ENCODE data around the gene ADAMTSL4.
"Not testable (repeated sequence)": the region's sequence is repeated elsewhere in the genome, so short reads cannot be mapped to it uniquely, and the experiment has no call there.

The ADAMTSL4 gene

DNA sequence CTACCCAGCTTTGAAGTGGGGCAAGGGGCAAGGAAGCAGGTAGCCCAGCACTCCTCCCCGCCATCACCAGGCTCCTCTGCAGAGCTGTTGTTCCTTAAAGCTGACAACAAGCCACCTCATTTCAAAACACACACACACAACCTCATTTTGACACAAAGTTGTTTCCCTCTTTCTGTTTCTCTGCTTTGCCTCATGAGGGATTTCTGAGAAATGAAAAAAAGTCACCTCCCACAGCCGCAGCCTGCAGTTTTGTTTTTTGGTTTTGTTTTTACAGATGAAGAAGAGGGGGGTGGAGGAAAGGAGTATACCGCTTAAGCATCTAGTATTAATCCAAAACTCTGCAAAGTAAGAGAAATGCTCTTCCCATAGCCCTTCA, 18.1 kb downstream of the ADAMTSL4 start:
- DNase-seq (ENCODE audit: low read depth): no peak

DNA sequence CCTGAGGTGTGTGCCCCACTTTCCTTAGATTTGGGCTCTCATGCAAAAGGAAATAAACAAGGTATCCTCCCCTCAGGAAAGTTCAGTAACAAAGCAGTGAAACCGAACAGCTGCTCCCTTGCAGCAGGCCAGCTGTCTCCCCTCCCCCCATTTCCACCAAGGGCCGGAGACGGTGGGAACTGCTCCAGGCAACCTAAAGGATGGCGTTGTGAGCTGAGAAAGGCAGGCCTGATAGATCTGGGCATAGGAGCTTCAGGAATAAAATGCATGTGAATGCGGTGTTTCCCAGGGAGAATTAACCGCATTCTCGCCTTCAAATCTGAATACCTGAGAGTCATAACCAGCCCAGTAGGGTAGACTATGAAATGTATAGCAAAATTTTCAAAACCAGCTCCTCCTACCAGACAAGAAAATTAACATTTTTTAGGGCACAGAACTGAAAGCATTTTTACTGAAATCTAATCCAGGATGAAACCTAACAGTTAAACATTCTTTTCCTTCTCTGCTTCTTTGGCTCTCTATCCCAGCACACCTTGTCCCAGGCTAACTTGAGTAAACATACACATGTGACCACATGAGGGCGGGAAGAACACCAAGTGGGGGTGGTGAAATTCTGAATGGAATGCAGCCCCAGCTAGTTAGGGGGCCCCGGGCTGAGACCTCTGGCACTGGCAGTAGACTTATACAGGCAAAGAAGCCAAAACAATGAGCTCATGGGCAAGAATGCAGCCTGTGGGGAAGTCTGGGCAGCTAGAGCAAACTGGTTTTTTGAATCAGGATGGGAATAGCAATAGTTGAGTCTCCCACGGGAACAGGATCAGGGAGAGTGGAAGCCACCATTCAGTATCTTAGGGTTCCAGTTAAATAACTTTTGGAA, 18.7 kb downstream of the ADAMTSL4 start:
- DNase-seq (ENCODE audit: low read depth): no peak

DNA sequence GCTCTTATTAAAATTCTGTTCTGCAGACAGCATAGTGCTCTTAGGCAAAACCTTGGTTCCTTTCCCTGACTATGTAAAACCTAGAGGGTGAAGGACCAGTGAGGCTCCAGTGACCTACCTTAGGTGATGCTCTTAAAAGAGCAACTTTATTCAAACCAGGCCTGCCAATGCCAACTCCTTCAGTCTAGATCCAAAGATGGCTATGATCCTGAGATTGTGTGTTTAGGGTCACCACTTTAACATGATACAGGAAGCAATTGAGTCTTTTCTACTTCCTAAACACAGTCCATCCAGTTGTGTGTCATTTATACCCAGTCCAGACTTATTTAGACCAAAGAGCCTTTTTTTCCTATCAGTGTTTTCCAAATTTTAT, 19.4 kb downstream of the ADAMTSL4 start:
- DNase-seq (ENCODE audit: low read depth): no peak

DNA sequence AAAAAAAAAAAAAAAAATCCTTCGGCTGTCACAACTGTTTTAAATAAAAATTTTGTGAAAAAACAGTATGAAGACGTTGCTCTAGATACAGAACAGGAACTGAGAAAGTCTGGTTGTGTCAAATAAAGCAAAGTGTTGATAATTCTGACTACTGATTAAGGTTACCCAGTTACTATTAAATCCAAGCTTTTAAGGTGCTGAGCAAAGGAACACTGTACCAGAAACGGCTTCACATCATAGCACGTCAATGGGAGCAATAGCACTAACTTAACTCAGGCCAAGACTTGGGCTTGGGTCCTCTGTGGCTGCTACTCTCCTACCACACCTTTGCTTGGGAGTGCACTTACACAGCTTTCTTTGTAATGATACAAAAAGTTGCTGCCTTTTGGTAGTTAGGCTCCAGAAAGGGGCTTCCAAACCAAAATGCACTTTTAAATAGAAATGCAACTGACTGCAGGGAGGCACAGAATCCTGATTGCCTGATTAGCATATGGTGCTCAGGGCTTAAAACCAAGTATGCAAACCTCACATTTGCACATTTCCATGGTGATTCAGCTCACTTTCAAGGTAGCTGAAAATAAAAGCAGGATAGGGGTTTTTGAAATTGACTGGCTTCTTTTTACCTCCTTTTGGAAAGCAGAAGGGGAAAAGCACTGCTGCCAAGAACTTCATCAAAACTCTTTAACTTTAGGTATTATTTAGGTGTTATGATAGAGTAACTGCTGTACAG, 23.9 kb downstream of the ADAMTSL4 start:
- DNase-seq (ENCODE audit: low read depth): no peak

DNA sequence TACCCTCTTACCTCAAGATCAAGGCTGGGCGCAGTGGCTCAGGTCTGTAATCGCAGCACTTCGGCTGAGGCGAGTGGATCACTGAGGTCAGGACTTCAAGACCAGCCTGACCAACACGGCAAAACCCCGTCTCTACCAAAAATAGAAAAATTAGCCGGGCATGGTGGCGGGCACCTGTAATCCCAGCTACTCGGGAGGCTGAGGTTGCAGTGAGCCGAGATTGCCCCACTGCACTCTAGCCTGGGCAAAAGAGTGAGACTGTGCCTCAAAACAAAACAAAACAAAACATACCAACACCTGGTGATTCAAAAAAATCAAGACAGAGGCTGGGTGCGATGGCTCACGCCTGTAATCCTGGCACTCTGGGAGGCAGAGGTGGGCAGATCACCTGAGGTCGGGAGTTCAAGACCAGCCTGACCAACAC, 24.5 kb downstream of the ADAMTSL4 start:
- DNase-seq (ENCODE audit: low read depth): not testable (repeated sequence)

DNA sequence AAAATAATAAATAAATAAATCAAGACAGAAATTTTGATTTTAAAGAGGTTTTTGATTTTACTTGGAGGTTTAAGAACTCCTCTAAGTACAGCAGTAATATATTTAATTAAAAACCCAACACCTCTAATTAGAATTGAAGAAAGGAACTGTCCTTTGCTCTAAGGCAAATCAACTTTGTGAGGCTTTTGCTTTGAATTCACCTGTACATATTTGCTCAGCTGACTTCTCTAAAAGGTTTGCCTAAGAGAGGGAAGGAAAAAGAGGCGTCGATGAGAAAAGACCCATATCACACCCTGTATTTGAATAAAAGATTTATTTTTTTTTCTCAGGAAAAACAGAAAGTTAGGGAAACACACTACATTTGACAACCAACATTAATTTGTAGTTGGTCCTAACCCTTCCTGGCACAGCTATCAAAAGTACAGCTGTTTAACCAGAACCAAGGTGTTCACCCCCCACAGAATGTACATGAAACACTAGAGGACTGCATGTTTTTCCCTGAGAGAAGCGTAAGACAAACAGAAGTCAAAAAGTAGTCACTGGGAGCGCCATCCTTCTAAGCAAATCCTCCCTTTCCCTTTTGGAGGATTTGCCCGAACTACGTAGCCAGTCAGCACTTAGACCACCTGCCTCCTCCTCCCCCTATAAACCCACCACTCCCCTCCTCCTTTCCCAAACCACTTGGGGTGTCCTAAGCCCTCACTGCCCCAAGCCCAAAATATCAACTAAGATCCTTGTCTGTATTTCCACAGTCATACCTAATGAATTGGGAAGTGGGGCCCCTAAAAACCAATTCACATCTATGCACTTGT, 25.3 kb downstream of the ADAMTSL4 start:
- no peak for DNase-seq (ENCODE audit: low read depth)

DNA sequence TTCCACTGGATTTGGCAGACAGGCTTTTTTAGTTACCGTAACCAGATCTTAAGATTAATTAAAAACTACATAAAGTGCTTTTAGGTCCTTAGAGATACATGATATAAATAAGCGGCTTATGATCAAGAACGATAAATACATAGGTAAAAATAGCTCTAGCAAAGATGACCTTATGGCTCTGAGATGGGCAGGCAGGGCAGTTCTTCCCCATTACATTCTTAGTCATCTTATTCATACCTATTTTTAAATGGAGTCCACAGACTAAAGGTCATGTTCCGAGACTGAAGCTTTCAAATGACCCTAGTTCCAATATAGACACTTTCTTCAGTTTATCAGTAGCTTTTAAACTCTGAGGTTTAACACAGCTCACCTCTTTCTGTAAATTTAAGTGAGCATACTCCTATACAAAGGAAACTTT, 25.9 kb downstream of the ADAMTSL4 start:
- DNase-seq (ENCODE audit: low read depth): no peak

DNA sequence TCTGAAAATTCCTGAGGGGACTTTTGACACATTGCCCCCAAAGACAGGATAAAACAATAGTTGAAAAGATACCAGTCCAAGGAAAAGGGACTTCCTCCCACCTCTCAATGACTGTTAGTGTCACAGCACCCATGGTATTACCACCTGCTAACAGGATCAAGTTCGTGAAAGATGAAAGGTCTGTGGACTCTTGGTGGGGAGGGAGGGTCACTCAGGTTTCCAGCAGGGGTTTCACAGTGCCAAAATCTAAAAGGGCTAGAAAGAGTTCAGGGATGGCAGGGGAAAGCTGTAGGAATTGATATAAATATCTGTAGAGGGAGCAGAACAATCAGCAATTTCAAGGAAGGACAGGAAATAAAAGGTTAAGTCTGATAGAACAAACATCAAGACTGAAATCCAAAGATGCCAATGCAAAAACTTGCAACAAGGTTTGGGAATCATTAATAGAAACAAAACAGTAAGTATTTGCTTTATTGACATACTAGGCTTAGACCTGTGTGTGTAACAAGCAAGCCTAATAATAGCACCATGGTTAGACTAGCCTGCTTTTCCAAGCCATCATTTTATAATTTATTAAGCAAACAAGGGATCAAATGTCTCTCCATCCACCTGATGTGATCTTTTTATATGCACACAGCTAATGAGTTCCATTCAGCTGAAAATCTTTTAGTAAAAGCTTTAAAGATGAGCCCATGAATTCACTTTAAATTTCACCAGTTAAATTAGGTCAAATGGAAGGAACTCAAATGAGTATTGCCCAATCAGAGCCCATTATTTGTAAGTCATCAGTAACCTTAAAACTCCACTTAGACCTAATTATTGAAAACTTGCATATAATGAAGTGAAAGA, 26.5 kb downstream of the ADAMTSL4 start:
- no peak for DNase-seq (ENCODE audit: low read depth)

DNA sequence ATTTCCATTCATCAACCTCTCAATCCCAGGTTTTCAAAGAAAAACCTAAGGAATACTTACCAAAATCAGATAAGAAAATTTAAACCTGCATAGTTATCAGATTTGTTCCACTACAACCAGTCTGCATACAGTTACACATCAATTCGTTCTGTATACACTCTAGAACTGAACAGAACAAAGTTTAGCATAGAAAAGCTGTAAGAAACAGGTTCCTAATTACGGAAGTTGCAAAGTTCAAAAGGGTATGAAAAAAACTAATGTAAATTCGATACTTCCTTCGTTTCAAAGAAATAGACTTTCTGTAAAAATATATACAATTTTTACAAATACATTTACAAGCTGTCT, 27.1 kb downstream of the ADAMTSL4 start:
- no peak for DNase-seq (ENCODE audit: low read depth)

DNA sequence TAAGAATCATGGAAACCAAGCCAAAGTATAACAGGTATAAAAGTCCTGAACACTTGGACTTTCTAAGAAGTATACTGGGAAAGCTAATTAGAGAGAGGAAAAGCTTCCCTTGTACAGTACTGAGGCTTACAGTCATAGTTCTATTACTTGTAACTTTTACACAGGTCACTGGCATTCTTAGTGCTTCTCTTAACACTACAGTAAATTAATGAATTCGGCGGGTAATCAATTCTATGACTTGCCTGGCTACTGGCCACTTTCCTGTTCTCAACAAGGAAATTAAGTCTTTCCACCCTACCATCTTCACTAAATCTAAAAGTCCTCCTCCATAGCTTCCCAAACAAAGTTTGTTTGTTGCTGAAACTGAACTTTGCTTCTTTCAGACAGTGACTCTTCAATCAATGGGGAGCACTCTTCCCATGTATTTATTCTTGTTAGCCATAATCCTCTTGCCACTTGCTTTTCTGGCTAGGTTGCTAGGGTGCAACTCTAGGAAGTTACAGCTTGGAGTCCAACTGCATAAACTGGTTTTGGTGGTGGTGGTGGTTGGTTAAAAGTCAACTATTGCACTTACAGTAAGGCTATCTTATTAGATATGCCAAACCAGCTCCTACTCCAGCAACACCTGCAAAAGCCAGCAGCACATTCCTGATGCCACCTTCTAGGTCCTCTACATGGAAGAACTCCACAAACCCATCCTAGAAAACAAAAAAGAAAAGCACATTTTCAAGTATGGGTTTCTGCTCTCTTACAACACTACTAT, 27.8 kb downstream of the ADAMTSL4 start:
- DNase-seq (ENCODE audit: low read depth): no peak

DNA sequence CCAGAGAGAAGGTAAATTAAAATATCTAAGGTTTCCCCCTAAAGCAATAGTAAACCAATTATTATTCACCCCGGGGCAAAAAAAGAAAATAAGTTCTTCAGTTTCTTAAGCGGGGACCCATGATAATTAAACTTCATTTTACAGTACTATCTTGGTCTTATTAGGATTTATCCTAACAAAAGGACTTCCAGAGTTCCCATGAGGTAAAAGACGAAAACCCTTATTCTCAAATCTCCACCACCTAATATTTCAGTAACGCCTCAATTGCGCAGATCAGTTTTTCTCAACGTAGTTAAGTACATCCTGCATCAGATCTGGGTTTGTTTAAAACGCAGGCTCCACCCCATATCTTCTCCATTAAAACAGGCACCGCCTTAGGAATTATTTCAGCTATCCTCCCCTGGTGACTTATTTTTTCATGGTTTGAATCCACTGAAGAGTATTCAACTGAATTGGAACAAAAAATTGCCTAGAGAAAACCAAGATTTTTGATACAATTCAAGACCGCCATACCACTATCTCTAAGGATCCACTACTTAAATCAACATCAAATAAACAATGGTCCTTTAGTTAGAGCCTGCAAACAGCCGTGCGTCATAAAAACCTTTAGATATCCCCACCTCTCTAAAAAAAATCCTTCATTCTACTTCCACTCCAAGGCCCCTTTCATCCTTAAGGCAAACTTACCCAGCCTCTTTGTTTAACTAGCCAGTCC, 28.5 kb downstream of the ADAMTSL4 start:
- DNase-seq (ENCODE audit: low read depth): no peak

DNA sequence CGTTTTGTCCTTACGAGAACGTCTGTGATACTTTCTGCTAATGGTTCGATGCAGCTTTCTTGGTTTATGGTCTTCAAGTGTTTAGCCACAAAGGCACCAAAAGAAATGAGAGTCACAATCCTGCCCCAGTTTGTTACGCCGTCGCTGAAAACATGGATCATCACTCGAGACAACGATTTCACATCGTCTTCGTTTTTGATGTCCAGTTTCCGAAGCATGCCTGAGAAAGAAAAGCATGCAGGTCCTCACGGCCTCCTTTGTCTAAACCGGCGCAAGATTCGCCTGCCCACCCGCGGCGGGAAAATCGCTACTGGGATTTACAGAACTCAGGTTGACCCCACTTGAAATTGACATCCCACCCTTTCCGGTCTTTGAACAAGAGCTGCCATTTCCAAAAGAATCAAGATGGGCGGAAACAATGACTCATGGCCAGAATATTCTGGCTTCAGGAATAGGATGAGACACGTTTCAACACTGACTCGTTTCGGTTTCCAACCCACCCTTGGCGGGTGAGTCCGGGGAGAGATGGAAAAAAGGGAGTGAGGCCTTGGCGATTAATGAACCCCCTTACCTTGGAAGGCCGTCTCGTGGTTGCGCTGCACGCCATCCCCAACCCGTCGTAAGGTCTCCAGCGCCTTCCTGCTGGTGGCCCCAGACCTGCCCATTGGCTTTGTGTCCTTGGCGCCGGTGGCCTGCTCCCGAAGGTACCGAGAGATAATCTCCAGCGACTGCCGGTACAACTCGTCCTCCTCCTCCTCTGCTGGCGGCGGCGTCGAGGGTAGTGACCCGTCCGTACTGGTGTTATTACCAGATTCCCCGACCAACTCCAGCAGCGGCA, 29.3 kb downstream of the ADAMTSL4 start:
- DNase-seq (ENCODE audit: low read depth): no peak

DNA sequence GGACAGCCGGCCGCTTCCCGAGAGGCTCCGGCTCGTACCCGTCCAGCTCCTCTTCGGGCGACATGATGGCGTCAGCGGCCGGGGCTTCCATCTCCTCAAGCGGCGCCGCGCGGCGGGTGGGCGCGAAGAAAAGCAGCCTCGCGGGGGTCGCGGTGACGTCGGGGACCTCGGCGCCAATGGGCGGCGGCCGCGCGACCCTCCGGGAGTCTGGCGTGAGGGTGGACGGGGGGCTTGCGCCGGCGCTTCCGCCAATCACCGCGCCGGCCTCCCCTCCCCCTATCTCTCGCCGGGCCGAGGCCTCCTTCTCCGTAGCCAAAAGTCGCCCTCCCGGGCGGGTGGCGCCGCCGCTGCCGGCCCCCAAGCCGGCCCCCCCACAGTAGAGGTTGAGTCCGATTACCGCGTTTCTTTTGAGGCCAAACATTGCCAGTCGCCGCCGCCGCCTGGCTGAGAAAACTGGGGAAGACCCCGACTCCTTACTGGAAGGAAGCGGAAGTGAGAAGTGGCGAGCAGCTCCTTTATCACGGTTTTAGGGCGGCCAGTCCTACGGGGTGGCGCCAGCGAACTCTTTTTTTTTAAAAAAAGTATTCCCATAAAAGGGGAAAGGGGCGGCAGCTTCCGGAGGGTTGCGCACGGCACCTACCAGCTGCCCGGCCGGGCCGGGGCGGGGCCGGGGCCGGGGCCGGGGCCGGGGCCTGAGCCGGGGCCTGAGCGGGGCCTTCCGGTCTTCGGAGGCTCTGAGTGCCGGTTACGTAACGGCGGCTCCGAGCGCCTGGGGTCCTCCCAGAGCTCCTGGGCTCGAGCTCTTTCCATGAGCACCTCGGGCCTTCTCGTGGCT, 30.1 kb downstream of the ADAMTSL4 start, which contains the start of gene MCL1:
TSS of gene MCL1 (minus strand) at position 501 of the 835 bp plus-strand sequence. CDS start at position 421, 80 bp downstream.
- DNase-seq (ENCODE audit: low read depth): no peak

DNA sequence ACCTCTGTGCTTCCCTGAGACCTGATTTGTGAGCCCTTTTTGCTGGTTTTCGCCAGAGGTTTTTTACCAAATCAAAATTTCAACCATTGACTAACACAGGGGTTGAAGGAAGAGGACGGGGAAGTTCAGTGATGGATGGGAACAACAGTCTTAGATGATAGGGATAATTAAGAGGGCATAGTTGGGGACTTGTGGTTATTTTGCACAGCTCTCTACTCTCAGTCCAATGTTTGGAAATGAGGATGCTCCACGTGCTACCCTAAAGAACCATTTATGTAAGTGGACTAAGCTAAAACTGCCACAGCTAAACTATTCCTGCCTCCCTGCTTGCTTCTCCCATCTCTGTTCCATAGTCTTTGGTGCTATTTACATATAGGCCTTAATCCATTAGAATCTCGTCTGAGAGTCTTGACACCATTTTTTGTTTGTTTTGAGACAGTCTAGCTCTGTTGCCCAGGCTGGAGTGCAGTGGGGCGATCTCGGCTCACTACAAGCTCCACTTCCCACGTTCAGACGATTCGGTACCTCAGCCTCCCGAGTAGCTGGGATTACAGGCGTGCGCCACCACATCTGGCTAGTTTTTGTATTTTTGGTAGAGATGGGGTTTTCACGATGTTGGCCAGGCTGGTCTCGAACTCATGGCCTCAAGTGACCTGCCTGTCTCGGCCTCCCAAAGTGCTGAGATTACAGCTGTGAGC, 30.9 kb downstream of the ADAMTSL4 start:
- no peak for DNase-seq (ENCODE audit: low read depth)

DNA sequence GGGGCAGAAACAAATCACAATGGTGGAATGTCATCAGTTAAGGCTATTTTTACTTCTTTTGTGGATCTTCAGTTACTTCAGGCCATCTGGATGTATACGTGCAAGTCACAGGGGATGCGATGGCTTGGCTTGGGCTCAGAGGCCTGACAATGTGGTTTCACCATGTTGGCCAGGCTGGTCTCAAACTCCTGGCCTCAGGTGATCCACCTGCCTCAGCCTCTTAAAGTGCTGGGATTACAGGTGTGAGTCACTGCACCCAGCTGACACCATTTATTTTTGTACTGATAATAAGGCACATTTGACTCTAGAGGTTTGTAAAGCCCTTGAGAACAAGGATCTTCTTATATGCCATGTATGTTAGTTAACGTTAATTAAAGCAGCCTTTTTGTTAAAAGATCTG, 31.8 kb downstream of the ADAMTSL4 start:
- DNase-seq (ENCODE audit: low read depth): not testable (repeated sequence)

DNA sequence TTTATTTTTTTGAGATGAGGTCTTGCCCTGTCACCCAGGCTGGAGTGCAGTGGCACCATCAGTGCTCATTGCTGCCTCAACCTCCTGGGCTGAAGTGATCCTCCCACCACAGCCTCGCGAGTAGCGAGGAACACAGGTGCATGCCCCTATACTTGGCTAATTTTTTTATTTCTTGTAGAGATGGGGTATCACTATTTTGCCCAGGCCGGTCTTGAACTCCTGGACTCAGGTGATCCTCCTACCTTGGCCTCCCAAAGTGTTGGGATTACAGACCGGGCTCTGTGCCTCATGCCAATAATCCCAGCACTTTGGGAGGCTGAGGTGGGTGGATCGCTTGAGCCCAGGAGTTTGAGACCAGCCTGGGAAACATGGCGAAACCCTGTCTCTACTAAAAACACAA, 32.2 kb downstream of the ADAMTSL4 start:
- DNase-seq (ENCODE audit: low read depth): not testable (repeated sequence)

DNA sequence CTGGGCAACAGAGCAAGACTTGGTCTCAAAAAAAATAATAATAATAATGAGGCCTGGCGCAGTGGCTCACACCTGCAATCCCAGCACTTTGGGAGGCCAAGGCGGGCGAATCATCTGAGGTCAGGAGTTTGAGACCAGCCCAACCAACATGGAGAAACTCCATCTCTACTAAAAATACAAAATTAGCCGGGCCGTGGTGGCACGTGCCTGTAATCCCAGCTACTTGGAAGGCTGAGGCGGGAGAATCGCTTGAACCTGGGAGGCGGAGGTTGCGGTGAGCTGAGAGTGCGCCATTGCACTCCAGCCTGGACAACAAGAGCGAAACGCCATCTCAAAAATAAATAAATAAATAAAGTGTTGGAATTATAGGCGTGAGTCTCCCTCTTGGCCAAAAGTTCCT, 32.8 kb downstream of the ADAMTSL4 start:
- DNase-seq (ENCODE audit: low read depth): not testable (repeated sequence)

DNA sequence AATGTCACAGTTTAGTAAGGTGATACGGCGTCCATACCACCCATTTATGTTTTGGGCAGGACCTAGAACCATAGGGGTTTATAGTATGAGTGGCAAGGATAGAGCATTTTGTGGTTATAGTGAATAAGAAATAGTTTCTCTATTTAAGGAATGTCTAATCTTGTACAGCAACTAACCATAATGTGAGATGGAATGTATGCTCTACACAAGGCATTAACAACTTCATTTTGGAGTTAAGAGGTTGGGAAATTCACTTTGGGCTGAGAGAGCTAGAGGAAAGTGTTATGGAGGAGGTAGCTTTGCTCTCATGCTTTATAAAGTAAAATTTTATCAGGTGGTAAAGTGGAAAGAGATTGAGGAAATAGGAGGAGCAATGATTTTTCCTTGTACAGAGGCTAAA, 33.2 kb downstream of the ADAMTSL4 start:
- no peak for DNase-seq (ENCODE audit: low read depth)

Measured in HS-5 (cell line).